Measurements from ENCODE around the gene ARHGDIB. TPM values are rescaled to one million over a fixed set of nuclear protein-coding genes. Genes with fewer than 3 reads are reported as not detected.

ARHGDIB gene
- total RNA-seq, 1 experiment from 2014 or later: 4.3 TPM

- Histone ChIP-seq H4K20me1 (ENCODE audit: insufficient read depth) (no peaks in the 10 kb centered on the region), H3K9ac (ENCODE audit: low read length) (no peak overlapping the region), H3K9me2 (ENCODE audit: insufficient read depth) (no peaks in the 10 kb centered on the region), H3K27me3 (ENCODE audit: insufficient read depth, low read length) (no peaks in the 10 kb centered on the region), H3K4me2 (ENCODE audit: low read length) (no peak overlapping the region), H3K27ac (ENCODE audit: low read depth, low read length) (no peak overlapping the region), H3K9me3 (ENCODE audit: control insufficient read depth in 1 of 2, insufficient read depth in 1 of 2, low read depth in 1 of 2, low read length in 2 of 2) (no peaks in the 10 kb centered on the region), H3K4me3 (replicated peaks in 1 of 2; ENCODE audit: low read depth in 1 of 2, low read length in 2 of 2) (no peak overlapping the region), H3K79me2 (ENCODE audit: insufficient read depth, low read length) (no peaks in the 10 kb centered on the region), H3K36me3 (ENCODE audit: control insufficient read depth in 1 of 2, insufficient read depth in 2 of 2, low read length in 2 of 2) (no peaks in the 10 kb centered on the region), H3K4me1 (ENCODE audit: control insufficient read depth in 1 of 2, insufficient read depth in 2 of 2, low read length in 2 of 2) (peaks cover 0 to 7% of the 10 kb centered on the region in 2 experiments; a peak in 2 of 4 replicates), H2AFZ (ENCODE audit: low read depth, low read length, poor library complexity, severe bottlenecking) (no peak overlapping the region)
- DNase-seq (ENCODE audit: low read depth, low spot score): no peak
- ChIA-PET POLR2A (no interaction called here), RAD21 (ENCODE audit: low non-redundant PET in 1 of 2, low total read pairs in 2 of 2, uncharacterized antibody in 2 of 2, unreplicated experiment in 2 of 2) (no interaction called here), CTCF (no interaction called here)
- no peak for ATAC-seq
- TF ChIP-seq JUND (IDR thresholded peaks at IDR 0.05) (no peak), ZFX (IDR thresholded peaks at IDR 0.05) (no peak), CBX3 (IDR thresholded peaks at IDR 0.05; ENCODE audit: low read depth) (no peak), POLR2A (IDR thresholded peaks at IDR 0.05; ENCODE audit: borderline replicate concordance, extremely low read depth, insufficient read depth, insufficient read length) (no peak), POLR2AphosphoS5 (IDR thresholded peaks at IDR 0.05; ENCODE audit: low read depth, low read length) (no peak), TCF7L2 (IDR thresholded peaks at IDR 0.05; ENCODE audit: borderline replicate concordance, extremely low read depth, insufficient read depth, insufficient read length) (no peak), RAD21 (IDR thresholded peaks at IDR 0.05; ENCODE audit: low read depth) (no peak), SIN3A (IDR thresholded peaks at IDR 0.05; ENCODE audit: low read depth) (no peak), ELF1 (IDR thresholded peaks at IDR 0.05; ENCODE audit: borderline replicate concordance, low read depth) (no peak)
- intact Hi-C loops (cut with micrococcal nuclease): no loop called here
- no TSS peak for BruUV-seq (replicated peaks)
Observed at GRCh38 chr12:14959916-14960496, 1.4 kb downstream of the ARHGDIB start.

DNA sequence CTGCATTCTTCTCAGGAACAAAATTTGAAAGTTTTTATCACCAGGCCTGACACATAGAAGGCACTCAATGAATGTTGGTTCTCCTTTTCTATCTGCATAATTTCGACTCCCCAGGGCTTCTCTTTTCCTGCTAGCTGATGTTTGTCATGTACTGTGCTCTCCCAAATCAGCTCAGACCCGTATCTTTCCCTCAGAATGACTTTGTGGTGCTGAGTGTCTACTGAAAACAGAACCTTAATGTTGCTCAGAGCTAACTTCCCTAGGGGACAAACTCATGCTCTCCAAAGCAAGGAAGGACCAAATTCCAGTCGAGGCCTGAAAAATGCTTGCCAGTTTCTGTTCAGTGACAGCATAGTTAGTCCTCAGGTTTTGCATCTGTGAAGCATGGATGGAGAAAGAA, 1.9 kb downstream of the ARHGDIB start:
- intact Hi-C loops (cut with micrococcal nuclease): no loop called here
- Histone ChIP-seq H3K4me1 (ENCODE audit: control insufficient read depth in 1 of 2, insufficient read depth in 2 of 2, low read length in 2 of 2) (peaks cover 0 to 7% of the 10 kb centered on the region in 2 experiments; a peak in 2 of 4 replicates), H3K27me3 (ENCODE audit: insufficient read depth, low read length) (no peaks in the 10 kb centered on the region), H3K9me3 (ENCODE audit: control insufficient read depth in 1 of 2, insufficient read depth in 1 of 2, low read depth in 1 of 2, low read length in 2 of 2) (no peaks in the 10 kb centered on the region), H3K4me2 (ENCODE audit: low read length) (no peak overlapping the region), H3K27ac (ENCODE audit: low read depth, low read length) (no peak overlapping the region), H3K9ac (ENCODE audit: low read length) (no peak overlapping the region), H3K79me2 (ENCODE audit: insufficient read depth, low read length) (no peaks in the 10 kb centered on the region), H3K36me3 (ENCODE audit: control insufficient read depth in 1 of 2, insufficient read depth in 2 of 2, low read length in 2 of 2) (no peaks in the 10 kb centered on the region), H4K20me1 (ENCODE audit: insufficient read depth) (no peaks in the 10 kb centered on the region), H2AFZ (ENCODE audit: low read depth, low read length, poor library complexity, severe bottlenecking) (no peak overlapping the region), H3K9me2 (ENCODE audit: insufficient read depth) (no peaks in the 10 kb centered on the region), H3K4me3 (replicated peaks in 1 of 2; ENCODE audit: low read depth in 1 of 2, low read length in 2 of 2) (no peak overlapping the region)
- TF ChIP-seq, protein P1, sequence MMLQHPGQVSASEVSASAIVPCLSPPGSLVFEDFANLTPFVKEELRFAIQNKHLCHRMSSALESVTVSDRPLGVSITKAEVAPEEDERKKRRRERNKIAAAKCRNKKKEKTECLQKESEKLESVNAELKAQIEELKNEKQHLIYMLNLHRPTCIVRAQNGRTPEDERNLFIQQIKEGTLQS (IDR thresholded peaks at IDR 0.05): no peak
- TF ChIP-seq EGR1 (IDR thresholded peaks at IDR 0.05; ENCODE audit: low read depth) (no peak), ELF1 (IDR thresholded peaks at IDR 0.05; ENCODE audit: borderline replicate concordance, low read depth) (no peak), EZH2phosphoT487 (IDR thresholded peaks at IDR 0.05; ENCODE audit: borderline replicate concordance) (no peak), CEBPB (IDR thresholded peaks at IDR 0.05; ENCODE audit: low read depth) (no peak), POLR2A (IDR thresholded peaks at IDR 0.05; ENCODE audit: borderline replicate concordance, extremely low read depth, insufficient read depth, insufficient read length) (no peak), TCF7L2 (IDR thresholded peaks at IDR 0.05; ENCODE audit: borderline replicate concordance, extremely low read depth, insufficient read depth, insufficient read length) (no peak), SRF (IDR thresholded peaks at IDR 0.05; ENCODE audit: low read depth) (no peak), ZNF274 (IDR thresholded peaks at IDR 0.05; ENCODE audit: low read depth, low read length) (no peak), MAX (IDR thresholded peaks at IDR 0.05) (no peak)
- ChIA-PET CTCF (no interaction called here), POLR2A (no interaction called here), RAD21 (ENCODE audit: low non-redundant PET in 1 of 2, low total read pairs in 2 of 2, uncharacterized antibody in 2 of 2, unreplicated experiment in 2 of 2) (no interaction called here)
- no TSS peak for BruUV-seq (replicated peaks)
- DNase-seq (ENCODE audit: low read depth, low spot score) (no peak), ATAC-seq (no peak)
